SK-N-SH (cell line): Measurements from ENCODE around the gene SMG7. TPM values are rescaled to one million over a fixed set of nuclear protein-coding genes. Genes with fewer than 3 reads are reported as not detected.

Source experiments
- CTCF ChIA-PET: fragments of 300-600, 350-600 bp; formaldehyde crosslinking; extraction: SDS; loops from one replicate; lab custom pipeline; 2021; lab: Yijun Ruan, JAX
- POLR2A ChIA-PET: fragments of 350-600 bp; sonication (Branson Sonifier 250); formaldehyde crosslinking; extraction: SDS; loops from one replicate; lab custom pipeline; 2020; ENCODE audit warnings: antibody characterized with exemption, inconsistent platforms; lab: Yijun Ruan, JAX
- DNase-seq: peaks from one replicate; pipeline ENCODE4 v3.0.0; 2012
- H2AFZ ChIP-seq: fragments of 200-600 bp; sonication (generic); 2 replicates; pipeline ENCODE4 v1.8.1; 2016; ENCODE audit warnings: antibody characterized with exemption, mild to moderate bottlenecking, low read depth
- H3F3A ChIP-seq: fragments of 200-600 bp; sonication (generic); replicated peaks from 2 replicates; pipeline ENCODE3; 2016; ENCODE audit warnings: antibody characterized with exemption, mild to moderate bottlenecking; ENCODE audit not compliant: insufficient read depth
- H3K27ac ChIP-seq, 2 experiments: fragments of 200-500 bp in 1 of 2; fragments of 200-600 bp in 1 of 2; sonication (Bioruptor generic) in 1 of 2; sonication (generic), shearing (Covaris generic) in 1 of 2; 2 replicates each; pipeline versions ENCODE4 v1.5.1 to v1.6.1; 2014 to 2016; ENCODE audit warnings: low read depth in 2 of 2, inconsistent platforms in 1 of 2, low read length in 1 of 2, mild to moderate bottlenecking in 1 of 2, mixed read lengths in 1 of 2
- H3K27me3 ChIP-seq: fragments of 200-600 bp; sonication (generic), shearing (Covaris generic); 2 replicates; pipeline ENCODE4 v1.6.1; 2016; ENCODE audit warnings: mixed run types; ENCODE audit not compliant: insufficient read depth
- H3K36me3 ChIP-seq, 2 experiments: fragments of 200-500 bp in 1 of 2; fragments of 200-600 bp in 1 of 2; sonication (Bioruptor generic) in 1 of 2; sonication (generic) in 1 of 2; replicated peaks in 1 of 2; 2 replicates each; pipeline versions ENCODE3 to v1.5.1; 2014 to 2016; ENCODE audit warnings: low read length in 1 of 2, mild to moderate bottlenecking in 1 of 2; ENCODE audit not compliant: insufficient read depth in 2 of 2, control insufficient read depth in 1 of 2
- H3K4me1 ChIP-seq, 2 experiments: fragments of 200-500 bp in 1 of 2; fragments of 200-600 bp in 1 of 2; sonication (Bioruptor generic) in 1 of 2; sonication (generic), shearing (Covaris generic) in 1 of 2; 2 replicates each; pipeline versions ENCODE4 v1.5.1 to v1.6.1; 2014 to 2016; ENCODE audit warnings: low read depth in 1 of 2, low read length in 1 of 2, mixed run types in 1 of 2; ENCODE audit not compliant: insufficient read depth in 2 of 2, control insufficient read depth in 1 of 2
- H3K4me2 ChIP-seq: fragments of 200-600 bp; sonication (generic), shearing (Covaris generic); 2 replicates; pipeline ENCODE4 v1.6.1; 2017; ENCODE audit warnings: mixed run types
- H3K4me3 ChIP-seq, 2 experiments: fragments of 200-500 bp in 1 of 2; fragments of 200-600 bp in 1 of 2; sonication (Bioruptor generic) in 1 of 2; sonication (generic), shearing (Covaris generic) in 1 of 2; 2 replicates each; pipeline versions ENCODE4 v1.5.1 to v1.8.1; 2014 to 2016; ENCODE audit warnings: low read depth in 2 of 2, inconsistent platforms in 1 of 2, low read length in 1 of 2, mild to moderate bottlenecking in 1 of 2, mixed read lengths in 1 of 2, moderate library complexity in 1 of 2
- H3K79me2 ChIP-seq: fragments of 200-600 bp; sonication (generic); 2 replicates; pipeline ENCODE4 v1.8.1; 2017; ENCODE audit warnings: mild to moderate bottlenecking; ENCODE audit not compliant: insufficient read depth
- H3K9ac ChIP-seq: fragments of 200-600 bp; sonication (generic); 2 replicates; pipeline ENCODE4 v1.6.1; 2017; ENCODE audit warnings: mixed run types
- H3K9me2 ChIP-seq: fragments of 200-600 bp; sonication (generic); 2 replicates; pipeline ENCODE4 v1.6.1; 2017; ENCODE audit warnings: mixed run types
- H3K9me3 ChIP-seq: fragments of 200-600 bp; sonication (generic); 2 replicates; pipeline ENCODE4 v1.6.1; 2017; ENCODE audit warnings: mixed run types, mild to moderate bottlenecking, moderate library complexity
- H4K20me1 ChIP-seq: fragments of 200-600 bp; sonication (generic); 2 replicates; pipeline ENCODE4 v1.6.1; 2017; ENCODE audit warnings: mild to moderate bottlenecking, mixed run types; ENCODE audit not compliant: insufficient read depth
- EP300 ChIP-seq, 2 experiments: IDR thresholded peaks; 2 replicates each; pipeline versions ENCODE4 v1.4.0 to v1.6.1; 2012; ENCODE audit warnings: borderline replicate concordance in 1 of 2, low read depth in 1 of 2, low read length in 1 of 2
- EZH2phosphoT487 ChIP-seq: fragments of 200-600 bp; sonication (generic); IDR thresholded peaks from 2 replicates; pipeline ENCODE4 v1.6.1; 2017; ENCODE audit warnings: low read depth, mixed run types, mild to moderate bottlenecking, antibody characterized with exemption, moderate library complexity, borderline replicate concordance
- FOSL2 ChIP-seq: IDR thresholded peaks from 2 replicates; pipeline ENCODE4 v1.4.0; 2012; ENCODE audit warnings: low read depth, mild to moderate bottlenecking, moderate library complexity, borderline replicate concordance
- FOXJ3 ChIP-seq: sonication (generic); formaldehyde crosslinking; IDR thresholded peaks from 2 replicates; pipeline ENCODE4 v1.5.1; 2020; ENCODE audit warnings: mild to moderate bottlenecking, missing genetic modification reagents
- FOXM1 ChIP-seq: IDR thresholded peaks from 2 replicates; pipeline ENCODE4 v1.4.0; 2012; ENCODE audit warnings: low read depth, mild to moderate bottlenecking
- GATA2 ChIP-seq: sonication (generic); formaldehyde crosslinking; IDR thresholded peaks from 2 replicates; pipeline ENCODE4 v1.5.0; 2020; ENCODE audit warnings: mild to moderate bottlenecking, missing genetic modification reagents
- JUND ChIP-seq: IDR thresholded peaks from 2 replicates; pipeline ENCODE4 v1.4.0; 2012
- MAX ChIP-seq: IDR thresholded peaks from 2 replicates; pipeline ENCODE4 v1.4.0; 2012; ENCODE audit warnings: low read depth
- MEF2A ChIP-seq: IDR thresholded peaks from 2 replicates; pipeline ENCODE4 v1.4.0; 2012; ENCODE audit warnings: low read depth, borderline replicate concordance
- MXI1 ChIP-seq: IDR thresholded peaks from 2 replicates; pipeline ENCODE4 v1.6.1; 2012; ENCODE audit warnings: mild to moderate bottlenecking, low read depth, low read length, improper control_type of control experiment
- NFIC ChIP-seq: IDR thresholded peaks from 2 replicates; pipeline ENCODE4 v1.4.0; 2012; ENCODE audit warnings: borderline replicate concordance
- RCOR1 ChIP-seq: fragments of 150-350 bp; IDR thresholded peaks from 2 replicates; pipeline ENCODE4 v1.6.1; 2017; ENCODE audit warnings: antibody characterized with exemption, low read length
- TAF1 ChIP-seq: IDR thresholded peaks from 2 replicates; pipeline ENCODE4 v1.6.1; 2012; ENCODE audit warnings: low read depth, mild to moderate bottlenecking, low read length, moderate library complexity, borderline replicate concordance
- WGBS: methylation state at CpG from one replicate; pipeline ENCODE4 v1.1.6; 2017; ENCODE audit warnings: low lambda C conversion rate; 5-methylcytosine and 5-hydroxymethylcytosine counted together
- polyA plus RNA-seq, 3 experiments: library from polyadenylated mRNA; depleted of rRNA; stranded (reverse); fragments of >200 nt; gene quantifications; 2 replicates each; pipeline ENCODE4 v1.2.3, GENCODE V29; 2012
- TF ChIP-seq, protein P1 (sequence below): IDR thresholded peaks from 2 replicates; pipeline ENCODE4; 2012
- TF ChIP-seq, protein P2 (sequence below): fragments of 150-350 bp; IDR thresholded peaks from 2 replicates; pipeline ENCODE4 v1.6.1; 2017; ENCODE audit warnings: antibody characterized with exemption, low read length, low read depth, borderline replicate concordance
- TF ChIP-seq, protein P3 (sequence below): IDR thresholded peaks from 2 replicates; pipeline ENCODE4 v1.6.1; 2012; ENCODE audit warnings: mild to moderate bottlenecking, low read depth, low read length, moderate library complexity

SMG7 gene
- polyA plus RNA-seq, 1 of the 3 experiments (the other 2 are of a cell fraction), result 19.8 TPM

GRCh38 chr1:183483224-183483623, 10.9 kb downstream of the SMG7 start:
- TF ChIP-seq FOXM1, result no peak
- no peak for TF ChIP-seq EP300 (IDR thresholded peaks at IDR 0.05; ENCODE audit: borderline replicate concordance in 1 of 2, low read depth in 1 of 2, low read length in 1 of 2)
- no peak for TF ChIP-seq NFIC
- no peak for TF ChIP-seq GATA2 (CRISPR knock-in tag)
- TF ChIP-seq FOXJ3 (CRISPR knock-in tag), result no peak
- TF ChIP-seq, protein P1, sequence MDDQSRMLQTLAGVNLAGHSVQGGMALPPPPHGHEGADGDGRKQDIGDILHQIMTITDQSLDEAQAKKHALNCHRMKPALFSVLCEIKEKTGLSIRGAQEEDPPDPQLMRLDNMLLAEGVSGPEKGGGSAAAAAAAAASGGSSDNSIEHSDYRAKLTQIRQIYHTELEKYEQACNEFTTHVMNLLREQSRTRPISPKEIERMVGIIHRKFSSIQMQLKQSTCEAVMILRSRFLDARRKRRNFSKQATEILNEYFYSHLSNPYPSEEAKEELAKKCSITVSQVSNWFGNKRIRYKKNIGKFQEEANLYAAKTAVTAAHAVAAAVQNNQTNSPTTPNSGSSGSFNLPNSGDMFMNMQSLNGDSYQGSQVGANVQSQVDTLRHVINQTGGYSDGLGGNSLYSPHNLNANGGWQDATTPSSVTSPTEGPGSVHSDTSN, result no peak
- no peak for TF ChIP-seq MXI1
- TF ChIP-seq FOSL2, result no peak
- TF ChIP-seq, protein P2, sequence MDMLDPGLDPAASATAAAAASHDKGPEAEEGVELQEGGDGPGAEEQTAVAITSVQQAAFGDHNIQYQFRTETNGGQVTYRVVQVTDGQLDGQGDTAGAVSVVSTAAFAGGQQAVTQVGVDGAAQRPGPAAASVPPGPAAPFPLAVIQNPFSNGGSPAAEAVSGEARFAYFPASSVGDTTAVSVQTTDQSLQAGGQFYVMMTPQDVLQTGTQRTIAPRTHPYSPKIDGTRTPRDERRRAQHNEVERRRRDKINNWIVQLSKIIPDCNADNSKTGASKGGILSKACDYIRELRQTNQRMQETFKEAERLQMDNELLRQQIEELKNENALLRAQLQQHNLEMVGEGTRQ, result no peak
- TF ChIP-seq EZH2phosphoT487, result no peak
- TF ChIP-seq JUND, result no peak
- TF ChIP-seq, protein P3, sequence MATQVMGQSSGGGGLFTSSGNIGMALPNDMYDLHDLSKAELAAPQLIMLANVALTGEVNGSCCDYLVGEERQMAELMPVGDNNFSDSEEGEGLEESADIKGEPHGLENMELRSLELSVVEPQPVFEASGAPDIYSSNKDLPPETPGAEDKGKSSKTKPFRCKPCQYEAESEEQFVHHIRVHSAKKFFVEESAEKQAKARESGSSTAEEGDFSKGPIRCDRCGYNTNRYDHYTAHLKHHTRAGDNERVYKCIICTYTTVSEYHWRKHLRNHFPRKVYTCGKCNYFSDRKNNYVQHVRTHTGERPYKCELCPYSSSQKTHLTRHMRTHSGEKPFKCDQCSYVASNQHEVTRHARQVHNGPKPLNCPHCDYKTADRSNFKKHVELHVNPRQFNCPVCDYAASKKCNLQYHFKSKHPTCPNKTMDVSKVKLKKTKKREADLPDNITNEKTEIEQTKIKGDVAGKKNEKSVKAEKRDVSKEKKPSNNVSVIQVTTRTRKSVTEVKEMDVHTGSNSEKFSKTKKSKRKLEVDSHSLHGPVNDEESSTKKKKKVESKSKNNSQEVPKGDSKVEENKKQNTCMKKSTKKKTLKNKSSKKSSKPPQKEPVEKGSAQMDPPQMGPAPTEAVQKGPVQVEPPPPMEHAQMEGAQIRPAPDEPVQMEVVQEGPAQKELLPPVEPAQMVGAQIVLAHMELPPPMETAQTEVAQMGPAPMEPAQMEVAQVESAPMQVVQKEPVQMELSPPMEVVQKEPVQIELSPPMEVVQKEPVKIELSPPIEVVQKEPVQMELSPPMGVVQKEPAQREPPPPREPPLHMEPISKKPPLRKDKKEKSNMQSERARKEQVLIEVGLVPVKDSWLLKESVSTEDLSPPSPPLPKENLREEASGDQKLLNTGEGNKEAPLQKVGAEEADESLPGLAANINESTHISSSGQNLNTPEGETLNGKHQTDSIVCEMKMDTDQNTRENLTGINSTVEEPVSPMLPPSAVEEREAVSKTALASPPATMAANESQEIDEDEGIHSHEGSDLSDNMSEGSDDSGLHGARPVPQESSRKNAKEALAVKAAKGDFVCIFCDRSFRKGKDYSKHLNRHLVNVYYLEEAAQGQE, result no peak
- no peak for TF ChIP-seq MAX
- TF ChIP-seq MEF2A, result no peak
- TF ChIP-seq RCOR1, result no peak
- TF ChIP-seq TAF1, result no peak
- H3K9ac ChIP-seq, result no peak overlapping the region
- H3K36me3 ChIP-seq, result peaks cover 4 to 9% of the 10 kb centered on the region in 2 experiments
- H3K79me2 ChIP-seq, result peaks cover 99% of the 10 kb centered on the region
- H3F3A ChIP-seq, result peaks cover 18% of the 10 kb centered on the region
- no peaks in the 10 kb centered on the region for H3K9me3 ChIP-seq
- DNase-seq, result no peak
- H3K9me2 ChIP-seq, result no peaks in the 10 kb centered on the region
- 89% methylated on average over 1 of the region's 1 CpG for WGBS
- no peak overlapping the region for H3K4me2 ChIP-seq
- no peak overlapping the region for H2AFZ ChIP-seq
- ChIA-PET CTCF (no interaction called here), POLR2A (no interaction called here)
- H4K20me1 ChIP-seq, result peaks cover 94% of the 10 kb centered on the region
- H3K4me3 ChIP-seq, result no peak overlapping the region
- H3K4me1 ChIP-seq, result peaks cover 0 to 3% of the 10 kb centered on the region in 2 experiments; a peak in 2 of 4 replicates
- H3K27ac ChIP-seq, result no peak overlapping the region; a peak in 1 of 4 replicates
- no peaks in the 10 kb centered on the region for H3K27me3 ChIP-seq
